Effector CD8-positive, alpha-beta T cell (primary cell): ENCODE data around the gene ITM2B.
A peak's percentile ranks its signal among the peaks of the same experiment; 100 is the strongest.
"Not testable (repeated sequence)": the region's sequence is repeated elsewhere in the genome, so short reads cannot be mapped to it uniquely, and the experiment has no call there.

Source experiments
- DNase-seq: peaks from one replicate; lab custom pipeline; 2025; lab: John Stamatoyannopoulos, UW
- total RNA-seq, 4 experiments: gene quantifications; one replicate each; lab custom pipeline; 2026; lab: John Stamatoyannopoulos, UW

Gene ITM2B
- total RNA-seq, result 235 to 350 (median 334) reads per million in 4 experiments

DNA sequence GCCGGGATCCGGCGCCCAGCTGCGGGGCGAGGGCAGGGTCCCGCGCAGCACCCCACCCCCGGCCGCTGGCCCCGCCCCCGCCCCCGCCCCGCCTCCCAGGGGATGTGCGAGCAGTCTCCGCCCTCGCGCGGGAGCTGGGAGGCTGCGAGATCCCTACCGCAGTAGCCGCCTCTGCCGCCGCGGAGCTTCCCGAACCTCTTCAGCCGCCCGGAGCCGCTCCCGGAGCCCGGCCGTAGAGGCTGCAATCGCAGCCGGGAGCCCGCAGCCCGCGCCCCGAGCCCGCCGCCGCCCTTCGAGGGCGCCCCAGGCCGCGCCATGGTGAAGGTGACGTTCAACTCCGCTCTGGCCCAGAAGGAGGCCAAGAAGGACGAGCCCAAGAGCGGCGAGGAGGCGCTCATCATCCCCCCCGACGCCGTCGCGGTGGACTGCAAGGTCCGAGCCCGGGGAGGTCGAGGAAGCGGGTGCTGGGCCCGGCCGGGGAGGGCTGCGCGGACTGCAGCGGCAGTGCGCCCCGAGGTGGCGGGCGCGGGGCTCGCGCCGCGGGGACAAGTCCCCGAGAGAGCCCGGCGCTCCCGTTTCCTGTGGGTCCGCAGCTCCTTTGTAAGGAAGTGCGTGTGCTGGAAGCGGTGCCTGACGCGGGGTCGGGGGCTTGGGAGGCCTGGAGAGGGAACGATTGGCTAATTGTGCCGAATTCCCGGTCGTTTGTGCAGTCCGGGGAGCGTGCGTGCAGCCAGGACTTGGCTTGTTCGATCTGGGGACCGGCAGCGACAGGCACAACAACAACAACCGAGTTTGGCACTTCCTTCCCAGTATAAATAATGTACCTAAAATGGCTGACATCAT, at the start of gene ITM2B:
Gene ITM2B (plus strand): TSS at position 161 of the 843 bp plus-strand sequence. CDS start 155 bp downstream, at position 316.
- peak; percentile 71 for DNase-seq

DNA sequence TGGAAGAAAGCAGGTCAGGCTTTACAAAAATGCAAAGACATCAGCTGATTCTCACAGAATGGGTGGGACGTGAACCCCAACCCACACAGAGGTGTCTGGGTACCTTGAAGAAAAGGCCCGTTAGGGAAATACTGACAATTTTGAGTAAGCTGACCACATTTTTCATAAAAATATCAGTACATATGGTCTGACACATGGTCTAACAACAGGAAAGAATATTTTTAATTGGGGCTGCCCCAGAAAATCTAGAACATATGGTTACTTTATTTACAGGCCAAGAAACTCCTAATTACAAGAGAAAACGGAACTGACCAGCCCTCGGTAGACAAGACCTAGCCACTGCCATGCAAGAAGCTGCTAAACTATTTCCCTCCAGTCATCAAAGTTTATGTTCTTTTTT, 48.7 kb upstream of the ITM2B start:
- no peak for DNase-seq

DNA sequence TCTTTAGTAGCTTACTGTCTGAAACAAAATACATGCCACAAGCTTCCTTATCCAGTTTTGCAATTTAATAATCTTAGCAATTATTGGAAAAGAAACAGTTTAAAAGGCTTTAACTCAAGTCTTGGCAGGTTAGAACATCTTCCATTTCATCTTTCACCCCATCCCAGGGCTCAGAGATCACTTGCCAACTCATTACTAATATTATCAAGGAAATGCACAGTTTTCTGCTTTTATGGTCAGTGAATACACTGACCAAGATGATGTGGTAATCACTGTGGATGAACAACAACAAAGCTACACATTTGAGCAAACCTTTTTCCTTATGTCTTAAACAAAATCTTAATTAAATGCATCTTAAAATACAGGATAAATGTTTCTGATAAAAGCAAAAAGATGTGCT, 48.0 kb upstream of the ITM2B start:
- DNase-seq, result no peak

DNA sequence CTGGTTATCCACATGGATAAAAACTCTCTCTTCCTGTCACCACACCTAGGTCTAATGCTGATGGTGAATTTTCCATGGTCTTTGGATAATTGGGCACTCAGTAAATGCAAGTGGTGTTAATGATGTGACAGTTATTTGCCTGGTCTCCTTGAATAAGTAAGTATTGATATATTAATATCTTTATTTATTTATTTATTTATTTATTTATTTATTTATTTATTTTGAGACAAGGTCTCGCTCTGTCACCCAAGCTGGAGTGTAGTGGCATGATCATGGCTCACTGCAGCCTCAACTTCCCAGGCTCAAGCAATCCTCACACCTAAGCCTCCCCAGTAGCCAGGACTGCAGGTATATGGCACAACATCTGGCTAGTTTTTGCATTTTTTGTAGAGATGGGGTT, 46.3 kb upstream of the ITM2B start:
- no peak for DNase-seq

DNA sequence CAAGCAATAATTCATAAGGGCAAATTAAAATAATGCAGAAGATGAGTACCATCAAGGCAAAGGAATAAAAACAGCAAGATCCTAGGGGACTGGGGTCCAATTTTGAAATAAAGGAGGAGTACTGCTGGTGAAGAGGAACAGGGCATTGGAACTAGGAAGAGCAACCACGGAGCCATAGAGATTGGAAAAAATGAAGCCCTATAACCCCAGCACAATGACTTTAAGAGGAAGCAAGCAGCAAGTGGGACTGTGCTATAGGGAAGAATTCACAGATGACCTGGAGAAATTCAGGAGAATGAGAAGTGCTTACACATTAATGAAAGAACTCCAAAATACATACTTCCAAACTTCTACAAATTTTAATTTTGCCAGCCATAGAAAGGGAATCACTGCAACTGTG, 44.9 kb upstream of the ITM2B start:
- DNase-seq, result no peak

DNA sequence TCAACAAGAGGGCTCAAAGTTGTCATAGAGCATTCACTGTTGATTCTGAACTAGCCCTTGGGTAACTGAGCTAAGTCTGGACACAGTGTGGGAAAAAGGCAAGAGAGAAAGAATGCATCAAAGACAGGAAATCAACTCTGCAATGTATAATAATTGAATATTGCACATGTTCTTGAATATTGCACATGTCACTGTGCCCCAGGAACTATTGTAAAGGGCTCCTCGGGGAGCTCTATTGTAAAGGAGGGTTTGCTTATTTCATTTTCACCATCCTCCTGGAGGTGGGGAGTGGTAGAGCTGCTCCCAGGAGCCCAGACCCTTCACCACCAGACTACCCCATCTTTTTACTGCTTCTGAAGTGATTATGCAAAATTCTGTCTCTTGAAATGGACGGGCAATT, 44.4 kb upstream of the ITM2B start:
- DNase-seq, result no peak

DNA sequence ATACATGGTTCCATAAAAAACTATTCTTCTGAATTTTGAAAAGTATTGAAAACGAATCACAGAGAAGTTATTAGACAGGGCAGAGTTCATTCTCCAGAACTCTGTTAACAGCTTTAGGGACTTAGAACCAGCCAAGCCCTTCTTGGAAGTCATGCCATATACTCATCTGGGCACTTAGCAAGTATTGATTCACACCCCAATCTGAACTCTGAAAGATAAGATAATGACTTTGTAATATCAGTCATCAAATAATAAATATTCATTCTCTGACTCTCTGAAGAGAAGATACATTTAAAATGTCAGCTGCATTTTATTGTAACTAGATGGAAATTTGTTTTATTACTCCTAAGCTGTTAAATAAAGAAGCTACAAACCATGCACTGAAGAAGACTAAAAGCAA, 43.8 kb upstream of the ITM2B start:
- no peak for DNase-seq

DNA sequence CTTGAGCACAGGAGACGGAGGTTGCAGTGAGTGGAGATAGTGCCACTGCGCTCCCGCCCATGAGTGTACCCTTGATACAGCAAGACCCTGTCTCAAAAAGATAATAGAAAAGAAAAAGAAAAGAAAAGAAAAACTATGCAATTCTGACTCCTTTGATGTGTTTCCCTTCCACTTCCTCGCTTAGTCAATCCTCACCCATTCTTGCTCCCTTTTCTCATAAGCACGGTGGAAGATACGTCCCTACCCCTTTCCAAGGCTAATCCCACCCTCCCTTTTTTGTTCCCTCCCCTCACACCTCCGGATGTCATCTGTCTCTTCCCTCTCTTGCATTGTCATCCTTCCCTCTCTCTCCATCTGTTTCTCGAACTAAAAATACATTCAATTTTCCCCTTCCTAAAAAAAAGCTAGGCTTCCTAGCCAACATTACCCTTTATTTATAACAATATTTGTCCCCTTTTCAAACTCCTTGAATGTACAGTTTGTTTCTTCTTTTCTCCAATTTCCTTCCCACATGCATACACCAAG, 40.5 kb upstream of the ITM2B start:
- no peak for DNase-seq

DNA sequence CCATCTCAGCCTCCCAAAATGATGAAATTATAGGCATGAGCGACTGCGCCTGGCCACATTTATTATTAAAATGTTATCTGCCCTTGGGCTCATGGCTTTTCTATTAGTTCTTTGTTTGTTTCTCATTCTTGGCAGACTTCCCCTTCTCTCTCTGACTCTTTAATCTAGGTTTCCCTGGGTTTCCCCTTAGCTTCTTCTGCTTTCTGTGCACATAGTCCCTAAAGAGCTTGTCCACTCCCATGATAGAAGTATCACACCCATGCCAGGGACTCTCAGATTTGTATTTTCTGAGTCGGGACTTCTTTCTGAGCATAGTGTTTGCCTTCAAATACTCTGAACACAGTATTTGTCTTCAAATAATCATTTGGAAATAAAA, 38.6 kb upstream of the ITM2B start:
- no peak for DNase-seq

DNA sequence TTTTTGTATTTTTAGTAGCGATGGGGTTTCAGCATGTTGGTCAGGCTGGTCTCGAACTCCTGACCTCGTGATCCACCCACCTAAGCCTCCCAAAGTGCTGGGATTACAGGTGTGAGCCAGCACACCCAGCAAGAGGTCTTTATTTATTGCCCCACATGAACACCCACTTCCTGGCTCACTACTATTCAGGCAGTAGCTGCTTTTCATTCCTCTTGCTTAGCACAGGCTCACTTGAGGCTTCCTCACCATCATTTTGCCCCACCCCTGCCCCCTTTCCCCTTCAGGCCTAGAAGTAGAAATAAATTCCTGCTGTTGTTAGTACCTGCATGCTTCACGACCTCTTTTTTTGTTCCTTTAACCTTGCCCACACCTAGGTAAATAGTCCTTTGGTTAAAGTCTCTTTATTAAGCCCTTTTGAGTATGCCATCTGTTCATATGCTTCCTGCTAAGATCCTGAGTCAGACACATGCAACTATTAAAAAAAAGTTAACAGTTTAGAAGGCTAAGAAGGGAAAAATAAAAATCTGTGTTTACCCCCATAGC, 33.5 kb upstream of the ITM2B start:
- DNase-seq, result no peak

DNA sequence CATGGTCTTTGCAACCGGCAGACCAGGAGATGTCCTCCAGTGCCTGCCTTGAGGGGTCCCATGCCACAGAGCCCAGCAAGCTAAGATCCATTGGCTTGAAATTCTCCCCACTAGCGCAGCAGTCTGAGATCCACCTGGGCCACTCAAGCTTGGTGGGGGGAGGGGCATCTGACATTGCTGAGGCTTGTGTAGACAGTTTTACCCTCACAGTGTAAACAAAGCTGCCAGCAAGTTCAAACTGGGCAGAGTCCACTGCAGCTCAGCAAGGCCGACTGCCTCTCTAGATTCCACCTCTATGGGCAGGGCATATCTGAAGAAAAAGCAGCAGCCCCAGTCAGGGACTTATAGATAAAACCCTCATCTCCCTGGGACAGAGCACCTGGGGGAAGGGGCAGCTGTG, 32.0 kb upstream of the ITM2B start:
- no peak for DNase-seq

DNA sequence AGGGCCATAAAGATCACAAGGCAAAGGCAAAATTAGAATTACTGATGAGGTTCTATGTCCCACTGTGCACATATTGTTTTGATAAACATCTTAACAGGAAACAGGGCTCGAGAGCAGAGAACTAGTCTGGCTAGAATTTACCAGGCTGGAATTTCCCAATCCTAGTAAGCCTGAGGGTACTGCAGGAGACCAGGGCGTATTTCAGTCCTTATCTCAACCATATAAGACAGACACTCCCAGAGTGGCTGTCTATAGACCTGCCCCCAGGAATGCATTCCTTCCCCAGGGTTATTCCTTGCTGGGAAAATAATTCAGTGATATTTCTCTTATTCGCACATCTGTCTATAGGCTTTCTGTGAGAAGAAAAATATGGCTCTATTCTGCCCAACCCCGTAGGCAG, 25.8 kb upstream of the ITM2B start:
- DNase-seq, result not testable (repeated sequence)

DNA sequence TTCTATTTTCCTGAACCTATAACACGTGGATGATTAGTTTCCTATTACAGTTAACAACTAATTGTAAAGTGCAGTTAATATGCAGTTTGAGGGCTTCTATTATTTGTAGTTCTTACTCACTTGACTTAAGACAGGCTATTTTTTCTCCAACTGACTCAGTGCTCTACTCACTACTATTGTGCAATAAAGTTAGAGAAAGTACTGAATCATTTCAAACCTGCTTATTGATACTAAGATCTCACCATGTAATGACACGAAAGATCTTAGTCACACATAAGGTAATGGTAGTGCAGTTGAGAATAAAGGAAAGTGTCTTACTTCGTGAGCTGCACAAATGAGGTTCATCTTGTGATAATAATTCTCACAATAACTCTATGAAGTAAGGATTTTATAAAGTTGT, 22.8 kb upstream of the ITM2B start:
- DNase-seq, result no peak

DNA sequence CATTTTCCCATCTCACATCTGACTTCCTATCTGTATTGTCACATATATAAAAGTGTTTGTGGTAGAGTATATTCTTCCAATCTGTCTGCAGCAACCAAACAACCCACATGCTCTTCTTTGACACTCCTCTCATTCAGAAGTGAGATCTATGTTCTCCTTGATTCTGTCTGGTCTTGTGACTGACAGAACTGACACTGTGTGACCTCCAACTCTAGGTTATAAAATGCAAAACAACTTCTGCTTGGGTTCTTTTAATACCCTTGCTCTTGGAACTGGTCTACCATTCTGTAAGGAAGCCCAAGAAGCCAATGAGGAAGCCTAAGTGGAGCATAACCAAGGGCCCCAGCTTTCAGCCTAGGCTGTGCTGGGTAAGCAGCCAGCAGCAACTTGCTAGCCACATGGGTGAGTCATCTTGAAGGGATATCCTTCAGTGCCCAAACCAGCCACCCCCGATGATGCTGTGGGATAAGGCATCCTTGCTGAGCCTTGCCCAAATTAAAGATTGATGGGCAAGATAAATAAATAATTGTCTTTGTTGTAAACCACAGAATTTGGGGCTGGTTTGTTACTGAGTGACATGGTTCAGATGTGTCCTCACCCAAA, 18.4 kb upstream of the ITM2B start:
- DNase-seq, result no peak

DNA sequence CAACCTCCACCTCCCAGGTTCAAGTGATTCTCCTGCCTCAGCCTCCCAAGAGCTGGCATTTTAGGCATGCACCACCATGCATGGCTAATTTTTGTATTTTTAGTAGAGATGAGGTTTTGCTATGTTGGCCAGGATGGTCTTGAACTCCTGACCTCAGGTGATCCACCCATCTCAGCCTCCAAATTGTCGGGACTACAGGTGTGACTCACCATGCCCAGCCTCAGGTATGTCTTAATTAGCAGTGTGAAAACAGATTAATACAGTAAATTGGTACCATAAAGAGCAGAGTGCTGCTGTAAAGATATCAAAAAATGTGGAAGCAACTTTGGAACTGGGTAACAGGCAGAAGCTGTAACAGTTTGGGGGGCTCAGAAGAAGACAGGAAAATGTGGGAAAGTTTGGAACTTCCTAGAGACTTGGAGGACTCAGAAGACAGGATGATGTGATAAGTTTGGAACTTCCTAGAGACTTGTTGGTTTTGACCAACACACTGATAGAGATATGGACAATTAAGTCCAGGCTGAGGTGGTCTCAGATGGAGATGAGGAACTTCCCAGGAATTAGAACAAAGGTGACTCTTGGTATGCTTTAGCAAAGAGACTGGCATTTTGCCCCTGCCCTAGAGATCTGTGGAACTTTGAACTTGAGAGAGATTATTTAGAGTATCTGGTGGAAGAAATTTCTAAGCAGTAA, 17.3 kb upstream of the ITM2B start:
- not testable (repeated sequence) for DNase-seq

DNA sequence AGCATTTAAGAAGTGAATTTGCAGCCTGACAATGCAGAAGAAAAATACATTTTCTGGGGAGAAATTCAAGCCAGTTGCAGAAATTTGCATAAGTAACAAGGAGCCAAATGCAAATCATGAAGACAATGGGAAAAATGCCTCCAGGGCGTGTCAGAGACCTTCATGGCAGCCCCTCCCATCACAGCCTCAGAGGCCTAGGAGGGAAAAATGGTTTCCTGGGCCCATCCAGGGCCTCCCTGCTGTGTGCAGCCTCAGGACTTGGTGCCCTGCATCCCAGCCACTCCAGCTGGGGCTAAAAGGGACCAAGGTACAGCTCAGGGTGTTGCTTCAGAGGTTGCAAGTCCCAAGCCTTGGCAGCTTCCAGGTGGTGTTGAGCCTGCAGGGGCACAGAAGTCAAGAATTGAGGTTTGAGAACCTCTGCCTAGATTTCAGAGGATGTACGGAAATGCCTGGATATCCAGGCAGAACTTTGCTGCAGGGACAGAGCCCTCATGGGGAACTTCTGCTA, 16.7 kb upstream of the ITM2B start:
- no peak for DNase-seq

DNA sequence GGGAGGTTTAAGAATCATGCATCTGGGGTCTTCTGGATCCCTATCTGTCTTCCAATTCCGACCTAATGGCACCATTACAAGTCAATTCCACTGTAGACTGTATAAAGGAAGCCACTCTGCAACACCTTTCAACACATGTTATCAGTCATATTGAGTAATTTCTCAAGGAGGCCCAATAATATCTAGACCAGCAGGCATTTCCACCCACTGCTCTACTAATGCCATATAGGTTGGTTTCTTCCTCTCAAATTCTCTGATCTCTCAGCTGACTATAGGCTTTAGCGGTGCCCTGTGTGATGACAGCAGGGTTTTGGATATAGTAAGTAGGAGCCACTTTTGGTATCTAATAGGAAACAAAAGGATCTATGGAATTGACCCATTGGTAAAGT, 12.4 kb upstream of the ITM2B start:
- DNase-seq, result no peak

DNA sequence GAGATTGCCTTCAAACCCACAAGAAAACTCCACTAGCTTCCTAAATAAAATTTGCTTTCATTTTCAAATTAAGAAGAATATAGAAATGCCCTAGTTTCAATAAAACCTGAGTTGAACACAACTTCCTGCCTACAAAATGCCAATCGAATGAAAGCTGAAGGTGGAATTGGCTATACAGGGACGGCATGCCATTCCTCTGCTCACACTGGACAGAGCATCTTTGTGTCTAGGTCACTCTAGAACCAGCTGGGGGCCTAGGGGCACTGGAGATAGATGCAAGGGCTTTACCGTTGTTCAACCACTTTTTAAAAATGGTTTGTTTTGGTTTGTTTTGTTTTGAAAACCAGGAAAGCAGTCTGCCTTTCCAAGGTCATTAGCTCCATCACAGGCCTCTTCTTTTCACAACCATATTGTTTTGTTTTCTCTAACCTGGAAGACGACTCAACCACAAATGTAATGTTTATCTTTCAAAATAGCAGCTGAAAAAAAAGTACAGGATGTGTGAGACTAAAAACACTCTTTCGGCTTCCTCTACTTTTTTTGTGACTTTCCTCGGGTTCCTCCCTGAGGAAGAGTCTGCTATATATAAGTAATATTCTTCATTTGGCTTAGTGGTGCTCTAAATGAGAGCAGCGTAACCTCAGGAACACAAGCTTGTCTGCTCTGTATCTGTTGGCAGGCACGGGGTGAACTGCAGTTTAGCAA, 11.9 kb upstream of the ITM2B start:
- no peak for DNase-seq

DNA sequence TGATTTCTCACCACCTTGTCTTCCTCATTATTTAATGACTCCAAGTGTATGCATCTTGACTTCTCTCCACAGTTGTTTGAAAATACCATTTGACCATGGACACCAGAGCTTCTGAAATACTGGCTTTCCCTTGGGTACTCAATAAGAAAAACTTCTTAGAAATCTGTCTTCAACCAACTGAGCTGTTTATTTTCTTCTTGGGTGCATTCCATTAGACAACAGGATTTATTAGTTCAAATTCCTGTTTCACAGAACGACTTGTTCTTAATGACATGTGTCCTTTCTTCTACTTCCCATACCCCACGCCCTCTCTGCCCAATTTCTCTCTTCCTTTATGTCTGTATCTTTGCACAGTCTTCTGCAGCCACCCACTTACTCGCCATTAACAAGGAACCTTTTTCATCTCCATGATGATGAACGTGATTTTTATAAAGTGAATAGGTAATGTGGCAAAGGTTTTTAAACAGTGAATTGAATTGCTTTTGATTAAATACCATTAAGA, 11.3 kb upstream of the ITM2B start:
- no peak for DNase-seq

DNA sequence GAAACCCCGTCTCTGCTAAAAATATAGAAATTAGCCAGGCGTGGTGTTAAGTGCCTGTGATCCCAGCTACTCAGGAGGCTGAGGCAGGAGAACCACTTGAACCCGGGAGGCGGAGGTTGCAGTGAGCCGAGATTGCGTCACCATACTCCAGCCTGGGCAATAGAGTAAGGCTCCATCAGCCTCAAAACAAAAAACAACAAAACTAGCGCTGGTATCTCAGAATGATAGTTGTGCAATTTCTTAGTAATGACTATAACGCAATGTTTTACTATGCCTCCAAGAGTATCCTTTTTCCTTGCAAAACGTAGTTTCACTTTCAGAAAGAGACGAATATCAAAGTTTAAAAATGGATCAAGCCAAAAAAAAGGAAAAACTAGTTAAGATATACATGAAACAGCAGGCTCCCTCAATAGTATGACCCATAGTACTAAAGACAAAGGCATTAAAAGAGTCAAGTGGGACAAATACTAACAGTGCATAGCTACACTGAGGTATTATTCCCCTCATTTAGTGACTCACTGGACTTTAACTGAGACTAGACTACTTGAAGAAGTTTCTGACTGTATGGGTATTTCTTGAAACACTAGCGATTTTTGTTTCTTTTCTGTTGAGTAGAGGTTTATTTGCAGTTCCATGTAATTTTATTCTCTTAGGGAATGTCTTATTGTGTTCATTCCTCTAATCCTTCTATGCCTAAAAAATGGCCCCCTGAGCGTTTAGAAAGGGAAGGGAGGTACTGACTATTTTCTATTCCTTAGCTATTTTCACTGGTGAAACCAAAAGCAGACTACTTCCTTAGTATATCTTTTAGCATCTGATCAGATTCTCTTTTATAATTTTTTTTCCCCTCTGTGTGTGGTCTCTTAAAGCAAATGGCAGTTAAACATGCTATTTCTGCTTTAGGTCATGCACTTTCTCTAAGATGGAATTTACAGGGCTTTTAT, 10.4 kb upstream of the ITM2B start:
- no peak for DNase-seq
